Esophagus muscularis mucosa (tissue), 3 donors: ENCODE data around the gene RER1.

Experiments
- POLR2A ChIP-seq: fragments of 450-650 bp; IDR thresholded peaks from one replicate; pipeline ENCODE4 v1.6.1; 2017; ENCODE audit warnings: antibody characterized with exemption, moderate library complexity, mild to moderate bottlenecking, low read depth
- POLR2AphosphoS5 ChIP-seq, 2 donors: sonication (generic); formaldehyde crosslinking; IDR thresholded peaks; one replicate each; pipeline ENCODE4 v1.6.1; 2017; ENCODE audit warnings: antibody characterized with exemption in 2 of 2
- TF ChIP-seq, protein P1 (sequence below), 3 experiments: fragments of 200-600 bp in 2 of 3; fragments of 450-650 bp in 1 of 3; sonication (generic) in 2 of 3; IDR thresholded peaks; one replicate each; pipeline ENCODE4 v1.5.1; 2017 to 2019; ENCODE audit warnings: antibody characterized with exemption in 3 of 3, mild to moderate bottlenecking in 2 of 3, moderate library complexity in 1 of 3

DNA sequence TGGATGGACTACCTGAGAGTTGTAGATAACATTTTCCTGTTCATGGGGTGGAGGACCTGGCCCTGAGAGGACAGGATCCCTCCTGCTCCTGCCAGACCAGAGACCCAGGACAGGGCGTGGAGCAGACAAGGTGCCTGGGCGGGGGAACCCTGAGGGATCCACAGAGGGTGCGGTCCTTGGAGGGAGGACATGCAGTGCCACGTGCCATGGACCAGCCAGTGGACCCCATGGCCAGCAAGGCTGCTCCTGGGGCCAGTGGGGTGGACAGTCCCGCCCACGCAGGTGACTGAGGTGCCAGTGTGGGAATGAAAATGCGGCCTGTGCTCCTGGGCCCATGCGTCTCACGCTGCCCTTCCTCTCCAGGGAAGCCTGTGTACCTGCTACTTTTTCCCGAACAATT is 3.6 kb downstream of the RER1 start:
- TF ChIP-seq, protein P1, sequence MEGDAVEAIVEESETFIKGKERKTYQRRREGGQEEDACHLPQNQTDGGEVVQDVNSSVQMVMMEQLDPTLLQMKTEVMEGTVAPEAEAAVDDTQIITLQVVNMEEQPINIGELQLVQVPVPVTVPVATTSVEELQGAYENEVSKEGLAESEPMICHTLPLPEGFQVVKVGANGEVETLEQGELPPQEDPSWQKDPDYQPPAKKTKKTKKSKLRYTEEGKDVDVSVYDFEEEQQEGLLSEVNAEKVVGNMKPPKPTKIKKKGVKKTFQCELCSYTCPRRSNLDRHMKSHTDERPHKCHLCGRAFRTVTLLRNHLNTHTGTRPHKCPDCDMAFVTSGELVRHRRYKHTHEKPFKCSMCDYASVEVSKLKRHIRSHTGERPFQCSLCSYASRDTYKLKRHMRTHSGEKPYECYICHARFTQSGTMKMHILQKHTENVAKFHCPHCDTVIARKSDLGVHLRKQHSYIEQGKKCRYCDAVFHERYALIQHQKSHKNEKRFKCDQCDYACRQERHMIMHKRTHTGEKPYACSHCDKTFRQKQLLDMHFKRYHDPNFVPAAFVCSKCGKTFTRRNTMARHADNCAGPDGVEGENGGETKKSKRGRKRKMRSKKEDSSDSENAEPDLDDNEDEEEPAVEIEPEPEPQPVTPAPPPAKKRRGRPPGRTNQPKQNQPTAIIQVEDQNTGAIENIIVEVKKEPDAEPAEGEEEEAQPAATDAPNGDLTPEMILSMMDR (IDR thresholded peaks at IDR 0.05): no peak
- TF ChIP-seq POLR2A: no peak
- TF ChIP-seq POLR2AphosphoS5 (IDR thresholded peaks at IDR 0.05): no peak
